ENCODE results near the gene VN1R2. TPM values are rescaled to one million over a fixed set of nuclear protein-coding genes. Genes with fewer than 3 reads are reported as not detected.
A peak's percentile ranks its signal among the peaks of the same experiment; 100 is the strongest.
"Not testable (repeated sequence)": the region's sequence is repeated elsewhere in the genome, so short reads cannot be mapped to it uniquely, and the experiment has no call there.

VN1R2 gene, protein sequence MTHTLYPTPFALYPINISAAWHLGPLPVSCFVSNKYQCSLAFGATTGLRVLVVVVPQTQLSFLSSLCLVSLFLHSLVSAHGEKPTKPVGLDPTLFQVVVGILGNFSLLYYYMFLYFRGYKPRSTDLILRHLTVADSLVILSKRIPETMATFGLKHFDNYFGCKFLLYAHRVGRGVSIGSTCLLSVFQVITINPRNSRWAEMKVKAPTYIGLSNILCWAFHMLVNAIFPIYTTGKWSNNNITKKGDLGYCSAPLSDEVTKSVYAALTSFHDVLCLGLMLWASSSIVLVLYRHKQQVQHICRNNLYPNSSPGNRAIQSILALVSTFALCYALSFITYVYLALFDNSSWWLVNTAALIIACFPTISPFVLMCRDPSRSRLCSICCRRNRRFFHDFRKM
- not detected in 2 replicates for total RNA-seq
- long read RNA-seq, result 0 reads

DNA sequence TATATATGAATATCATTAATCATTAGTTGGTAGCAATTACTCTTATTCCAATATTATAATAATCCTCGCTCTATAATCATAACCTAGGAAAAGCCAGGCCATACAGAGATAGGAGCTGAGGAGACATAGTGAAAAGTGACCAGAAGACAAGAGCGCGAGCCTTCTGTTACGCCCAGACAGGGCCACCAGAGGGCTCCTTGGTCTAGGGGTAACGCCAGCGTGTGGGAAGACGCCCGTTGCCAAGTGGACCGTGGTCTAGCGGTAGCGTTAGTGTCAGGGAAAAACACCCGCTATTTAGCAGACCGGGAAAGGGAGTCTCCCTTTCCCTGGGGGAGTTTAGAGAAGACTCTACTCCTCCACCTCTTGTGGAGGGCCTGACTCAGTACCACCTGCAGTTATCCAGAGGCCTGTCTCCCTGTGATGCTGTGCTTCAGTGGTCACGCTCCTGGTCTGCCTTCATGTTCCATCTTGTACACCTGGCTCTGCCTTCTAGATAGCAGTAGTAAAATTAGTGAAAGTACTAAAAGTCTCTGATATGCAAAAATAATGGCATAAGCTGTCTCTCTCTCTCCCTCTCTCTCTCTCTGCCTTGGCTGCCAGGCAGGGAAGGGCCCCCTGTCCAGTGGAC lies at the start of gene VN1R2:
Gene VN1R2, plus strand, starts transcription at position 578 of the 628 bp plus-strand sequence. CDS start 84 bp downstream, outside the sequence.
- not testable (repeated sequence) for H3K27me3 Mint-ChIP-seq (ENCODE audit: low read depth); DNase-seq (ENCODE audit: low read depth, low spot score); H3K27ac Mint-ChIP-seq (ENCODE audit: unreplicated experiment); H3K4me1 Mint-ChIP-seq
- peaks cover 19% of the 10 kb centered on the region for H3K9me3 Mint-ChIP-seq
- peak within 1 kb of the TSS; percentile 28 for H3K4me3 Mint-ChIP-seq
- peaks cover 23% of the 10 kb centered on the region for H3K36me3 Mint-ChIP-seq (ENCODE audit: low read depth)

DNA sequence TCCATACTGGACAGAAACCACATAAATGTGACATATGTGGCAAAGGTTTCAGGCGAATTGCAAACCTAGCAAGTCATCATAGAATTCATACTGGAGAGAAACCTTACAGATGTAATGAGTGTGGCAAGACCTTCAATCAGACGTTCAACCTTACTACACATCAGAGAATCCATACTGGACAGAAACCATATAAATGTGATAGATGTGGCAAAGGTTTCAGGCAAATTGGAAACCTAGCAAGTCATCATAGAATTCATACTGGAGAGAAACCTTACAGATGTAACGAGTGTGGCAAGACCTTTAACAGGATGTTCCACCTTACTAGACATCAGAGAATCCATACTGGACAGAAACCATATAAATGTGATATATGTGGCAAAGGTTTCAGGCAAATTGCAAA lies 46.5 kb upstream of the VN1R2 start:
- H3K27me3 Mint-ChIP-seq (ENCODE audit: low read depth); H3K27ac Mint-ChIP-seq (ENCODE audit: unreplicated experiment); H3K4me3 Mint-ChIP-seq; DNase-seq (ENCODE audit: low read depth, low spot score); H3K4me1 Mint-ChIP-seq: not testable (repeated sequence)
- Mint-ChIP-seq H3K9me3 (peaks cover 43% of the 10 kb centered on the region), H3K36me3 (ENCODE audit: low read depth) (peaks cover 74% of the 10 kb centered on the region)

DNA sequence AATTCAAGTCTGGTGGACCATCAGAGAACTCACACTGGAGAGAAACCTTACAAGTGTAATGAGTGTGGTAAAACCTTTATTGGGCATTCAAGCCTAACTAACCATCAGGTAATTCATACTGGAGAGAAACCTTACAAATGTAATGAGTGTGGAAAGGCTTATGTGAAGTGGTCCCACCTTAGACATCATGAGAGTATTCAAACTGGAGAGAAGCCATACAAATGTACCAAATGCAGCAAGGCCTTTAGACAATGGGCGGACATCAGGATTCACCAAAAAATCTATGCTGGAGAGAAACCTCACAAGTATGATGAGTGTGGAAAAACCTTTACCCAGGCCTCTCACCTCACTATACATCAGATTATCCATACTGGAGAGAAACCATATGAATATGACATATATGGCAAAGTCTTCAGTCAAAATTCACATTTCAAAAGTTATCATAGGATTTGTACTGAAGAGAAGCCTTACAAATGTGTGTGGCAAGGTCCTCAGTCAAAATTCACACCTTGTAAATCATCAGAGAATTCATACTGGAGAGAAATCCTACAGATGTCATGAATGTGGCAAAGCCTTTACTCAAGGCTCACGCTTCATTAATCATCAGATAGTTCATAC lies 45.3 kb upstream of the VN1R2 start:
- H3K27me3 Mint-ChIP-seq (ENCODE audit: low read depth), result no peaks in the 10 kb centered on the region
- TF ChIP-seq, protein P1, sequence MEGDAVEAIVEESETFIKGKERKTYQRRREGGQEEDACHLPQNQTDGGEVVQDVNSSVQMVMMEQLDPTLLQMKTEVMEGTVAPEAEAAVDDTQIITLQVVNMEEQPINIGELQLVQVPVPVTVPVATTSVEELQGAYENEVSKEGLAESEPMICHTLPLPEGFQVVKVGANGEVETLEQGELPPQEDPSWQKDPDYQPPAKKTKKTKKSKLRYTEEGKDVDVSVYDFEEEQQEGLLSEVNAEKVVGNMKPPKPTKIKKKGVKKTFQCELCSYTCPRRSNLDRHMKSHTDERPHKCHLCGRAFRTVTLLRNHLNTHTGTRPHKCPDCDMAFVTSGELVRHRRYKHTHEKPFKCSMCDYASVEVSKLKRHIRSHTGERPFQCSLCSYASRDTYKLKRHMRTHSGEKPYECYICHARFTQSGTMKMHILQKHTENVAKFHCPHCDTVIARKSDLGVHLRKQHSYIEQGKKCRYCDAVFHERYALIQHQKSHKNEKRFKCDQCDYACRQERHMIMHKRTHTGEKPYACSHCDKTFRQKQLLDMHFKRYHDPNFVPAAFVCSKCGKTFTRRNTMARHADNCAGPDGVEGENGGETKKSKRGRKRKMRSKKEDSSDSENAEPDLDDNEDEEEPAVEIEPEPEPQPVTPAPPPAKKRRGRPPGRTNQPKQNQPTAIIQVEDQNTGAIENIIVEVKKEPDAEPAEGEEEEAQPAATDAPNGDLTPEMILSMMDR (conservative IDR thresholded peaks at IDR 0.05), result no peak
- H3K36me3 Mint-ChIP-seq (ENCODE audit: low read depth), result peaks cover 65% of the 10 kb centered on the region
- no peak overlapping the region for H3K27ac Mint-ChIP-seq (ENCODE audit: unreplicated experiment)
- DNase-seq (ENCODE audit: low read depth, low spot score), result no peak
- H3K4me1 Mint-ChIP-seq, result no peaks in the 10 kb centered on the region
- H3K9me3 Mint-ChIP-seq, result peaks cover 36% of the 10 kb centered on the region
- H3K4me3 Mint-ChIP-seq, result no peak overlapping the region

DNA sequence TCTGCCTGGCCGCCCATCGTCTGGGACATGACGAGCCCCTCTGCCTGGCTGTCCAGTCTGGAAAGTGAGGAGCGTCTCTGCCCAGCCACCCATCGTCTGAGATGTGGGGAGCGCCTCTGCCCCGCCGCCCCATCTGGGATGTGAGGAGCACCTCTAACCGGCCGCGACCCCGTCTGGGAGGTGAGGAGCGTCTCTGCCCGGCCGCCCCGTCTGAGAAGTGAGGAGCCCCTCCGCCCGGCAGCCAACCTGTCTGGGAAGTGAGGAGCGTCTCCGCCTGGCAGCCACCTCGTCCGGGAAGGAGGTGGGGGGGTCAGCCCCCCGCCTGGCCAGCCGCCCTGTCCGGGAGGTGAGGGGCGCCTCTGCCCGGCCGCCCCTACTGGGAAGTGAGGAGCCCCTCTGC lies 35.4 kb upstream of the VN1R2 start:
- H3K27ac Mint-ChIP-seq (ENCODE audit: unreplicated experiment); DNase-seq (ENCODE audit: low read depth, low spot score); H3K27me3 Mint-ChIP-seq (ENCODE audit: low read depth); H3K4me3 Mint-ChIP-seq; H3K4me1 Mint-ChIP-seq: not testable (repeated sequence)
- H3K9me3 Mint-ChIP-seq, result peaks cover 33% of the 10 kb centered on the region
- peaks cover 27% of the 10 kb centered on the region for H3K36me3 Mint-ChIP-seq (ENCODE audit: low read depth)

DNA sequence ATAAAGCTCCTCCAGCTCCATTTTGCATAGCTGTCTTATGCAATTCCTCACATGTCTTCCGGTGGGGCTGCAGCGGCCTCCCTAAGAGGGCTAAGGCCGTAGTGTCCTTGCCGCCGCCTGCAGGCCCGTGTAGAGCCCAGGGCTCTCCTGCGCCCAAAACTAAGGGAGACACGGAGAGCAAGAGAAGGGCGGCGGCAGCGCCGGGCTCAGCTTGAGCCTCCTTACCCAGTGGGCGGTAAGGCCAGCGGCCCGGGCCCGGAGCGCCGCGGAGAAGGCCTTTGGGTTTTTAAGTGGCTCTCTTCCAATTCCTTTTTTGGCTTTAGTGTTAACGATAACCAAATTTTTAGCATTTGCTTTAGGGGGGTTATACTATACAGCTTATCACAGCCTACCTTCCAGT lies 33.5 kb upstream of the VN1R2 start:
- H3K27ac Mint-ChIP-seq (ENCODE audit: unreplicated experiment), result no peak overlapping the region

DNA sequence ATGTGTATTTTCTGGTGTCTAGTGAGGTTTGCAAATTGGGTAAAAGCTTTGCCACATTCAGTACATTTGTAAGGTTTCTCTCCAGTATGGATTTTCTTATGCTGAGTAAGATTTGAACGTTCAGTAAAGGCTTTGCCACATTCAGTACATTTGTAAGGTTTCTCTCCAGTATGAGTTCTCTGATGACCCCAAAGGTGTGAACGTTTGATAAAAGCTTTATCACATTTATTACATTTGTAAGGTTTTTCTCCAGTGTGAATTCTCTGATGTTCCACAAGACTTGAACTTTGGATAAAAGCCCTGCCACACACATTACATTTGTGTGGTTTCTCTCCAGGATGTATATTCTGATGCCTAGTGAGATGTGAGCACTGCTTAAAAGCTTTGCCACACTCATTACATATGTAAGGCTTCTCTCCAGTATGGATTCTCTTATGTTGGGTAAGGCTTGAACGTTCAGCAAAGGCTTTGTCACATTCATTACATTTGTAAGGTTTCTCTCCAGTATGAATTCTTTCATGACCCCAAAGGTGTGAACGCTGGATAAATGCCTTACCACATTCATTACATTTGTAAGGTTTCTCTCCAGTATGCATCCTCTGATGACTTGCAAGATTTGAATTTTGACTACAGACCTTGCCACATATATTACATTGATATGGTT lies 20.8 kb upstream of the VN1R2 start:
- H3K4me3 Mint-ChIP-seq, result no peak overlapping the region
- no peaks in the 10 kb centered on the region for H3K4me1 Mint-ChIP-seq
- TF ChIP-seq, protein P1 (conservative IDR thresholded peaks at IDR 0.05), result no peak
- no peak overlapping the region for H3K27ac Mint-ChIP-seq (ENCODE audit: unreplicated experiment)
- DNase-seq (ENCODE audit: low read depth, low spot score), result no peak
- no peaks in the 10 kb centered on the region for H3K27me3 Mint-ChIP-seq (ENCODE audit: low read depth)
- H3K36me3 Mint-ChIP-seq (ENCODE audit: low read depth), result peaks cover 68% of the 10 kb centered on the region
- peaks cover 45% of the 10 kb centered on the region for H3K9me3 Mint-ChIP-seq

More for the DNA sequence above, 33.5 kb upstream of the VN1R2 start:
- H3K4me3 Mint-ChIP-seq, result no peak overlapping the region
- peaks cover 30% of the 10 kb centered on the region for H3K36me3 Mint-ChIP-seq (ENCODE audit: low read depth)
- no peaks in the 10 kb centered on the region for H3K4me1 Mint-ChIP-seq
- TF ChIP-seq, protein P1 (conservative IDR thresholded peaks at IDR 0.05), result no peak
- H3K9me3 Mint-ChIP-seq, result peaks cover 28% of the 10 kb centered on the region
- no peak for DNase-seq (ENCODE audit: low read depth, low spot score)
- H3K27me3 Mint-ChIP-seq (ENCODE audit: low read depth), result no peaks in the 10 kb centered on the region
